ENCODE data around the gene EFL1.

- TF ChIP-seq EZH2 (IDR thresholded peaks at IDR 0.05; ENCODE audit: low read length) = no peak
- no peak for TF ChIP-seq CTCF (optimal IDR thresholded peaks at IDR 0.05 in 1 of 3, IDR thresholded peaks at IDR 0.05 in 1 of 3, conservative IDR thresholded peaks at IDR 0.05 in 1 of 3; ENCODE audit: extremely low read depth in 1 of 3, insufficient read depth in 2 of 3, low read length in 3 of 3)
Observed at GRCh38 chr15:82173108-82173507, 89.4 kb downstream of the EFL1 start.
